Vagina (tissue), 2 donors: Measurements from ENCODE around the gene ESPNL.

Experiments
- POLR2A ChIP-seq, 2 donors: fragments of 450-650 bp; IDR thresholded peaks; one replicate each; pipeline ENCODE4 v1.6.1; 2017; ENCODE audit warnings: antibody characterized with exemption in 2 of 2, mild to moderate bottlenecking in 2 of 2, moderate library complexity in 2 of 2
- TF ChIP-seq, protein P1 (sequence below), 3 experiments: fragments of 450-650 bp in 2 of 3; fragments of 200-600 bp in 1 of 3; sonication (generic) in 1 of 3; IDR thresholded peaks; one replicate each; pipeline ENCODE4 v1.5.1; 2017 to 2019; ENCODE audit warnings: antibody characterized with exemption in 3 of 3, mild to moderate bottlenecking in 2 of 3, moderate library complexity in 2 of 3

DNA sequence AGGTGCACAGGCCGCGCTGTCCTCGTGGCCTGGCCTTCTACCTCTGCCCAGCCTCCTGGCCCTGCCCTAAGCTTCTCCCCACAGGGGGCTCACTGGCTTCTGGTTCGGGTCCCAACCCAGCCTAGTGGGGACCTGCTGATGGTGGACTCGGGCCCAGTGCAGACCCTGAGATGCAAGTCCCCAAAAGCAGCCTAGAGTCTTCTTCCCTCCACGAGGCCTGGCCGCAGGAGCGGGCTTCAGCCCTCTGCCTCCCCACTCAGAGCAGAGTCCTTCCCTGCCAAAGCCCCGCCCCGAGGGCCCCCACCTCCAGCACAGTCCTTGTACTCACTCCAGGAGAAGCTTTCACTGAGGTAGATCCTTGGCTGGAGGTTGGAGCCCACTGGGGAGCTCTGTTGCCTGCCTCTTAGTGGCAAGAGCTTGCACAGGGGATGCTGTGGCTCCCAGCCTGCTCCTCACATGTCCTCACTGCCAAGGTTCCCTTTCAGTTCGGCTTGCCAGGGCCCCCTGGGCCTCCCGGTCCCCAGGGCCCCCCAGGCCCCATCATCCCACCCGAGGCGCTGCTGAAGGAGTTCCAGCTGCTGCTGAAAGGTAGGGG, 62.2 kb downstream of the ESPNL start:
- no peak for TF ChIP-seq POLR2A (IDR thresholded peaks at IDR 0.05)
- TF ChIP-seq, protein P1, sequence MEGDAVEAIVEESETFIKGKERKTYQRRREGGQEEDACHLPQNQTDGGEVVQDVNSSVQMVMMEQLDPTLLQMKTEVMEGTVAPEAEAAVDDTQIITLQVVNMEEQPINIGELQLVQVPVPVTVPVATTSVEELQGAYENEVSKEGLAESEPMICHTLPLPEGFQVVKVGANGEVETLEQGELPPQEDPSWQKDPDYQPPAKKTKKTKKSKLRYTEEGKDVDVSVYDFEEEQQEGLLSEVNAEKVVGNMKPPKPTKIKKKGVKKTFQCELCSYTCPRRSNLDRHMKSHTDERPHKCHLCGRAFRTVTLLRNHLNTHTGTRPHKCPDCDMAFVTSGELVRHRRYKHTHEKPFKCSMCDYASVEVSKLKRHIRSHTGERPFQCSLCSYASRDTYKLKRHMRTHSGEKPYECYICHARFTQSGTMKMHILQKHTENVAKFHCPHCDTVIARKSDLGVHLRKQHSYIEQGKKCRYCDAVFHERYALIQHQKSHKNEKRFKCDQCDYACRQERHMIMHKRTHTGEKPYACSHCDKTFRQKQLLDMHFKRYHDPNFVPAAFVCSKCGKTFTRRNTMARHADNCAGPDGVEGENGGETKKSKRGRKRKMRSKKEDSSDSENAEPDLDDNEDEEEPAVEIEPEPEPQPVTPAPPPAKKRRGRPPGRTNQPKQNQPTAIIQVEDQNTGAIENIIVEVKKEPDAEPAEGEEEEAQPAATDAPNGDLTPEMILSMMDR (IDR thresholded peaks at IDR 0.05), result no peak
